HG03571 (cell line): ENCODE results near the gene SIGMAR1.

Experiments
- ATAC-seq: cut with Tn5 transposase; IDR thresholded peaks from one replicate; pipeline ENCODE4 v1.9.1; 2021; ENCODE audit not compliant: unreplicated experiment

SIGMAR1 gene

GRCh38 chr9:34606190-34606589 lies 31.4 kb downstream of the SIGMAR1 start:
- ATAC-seq, result no peak

DNA sequence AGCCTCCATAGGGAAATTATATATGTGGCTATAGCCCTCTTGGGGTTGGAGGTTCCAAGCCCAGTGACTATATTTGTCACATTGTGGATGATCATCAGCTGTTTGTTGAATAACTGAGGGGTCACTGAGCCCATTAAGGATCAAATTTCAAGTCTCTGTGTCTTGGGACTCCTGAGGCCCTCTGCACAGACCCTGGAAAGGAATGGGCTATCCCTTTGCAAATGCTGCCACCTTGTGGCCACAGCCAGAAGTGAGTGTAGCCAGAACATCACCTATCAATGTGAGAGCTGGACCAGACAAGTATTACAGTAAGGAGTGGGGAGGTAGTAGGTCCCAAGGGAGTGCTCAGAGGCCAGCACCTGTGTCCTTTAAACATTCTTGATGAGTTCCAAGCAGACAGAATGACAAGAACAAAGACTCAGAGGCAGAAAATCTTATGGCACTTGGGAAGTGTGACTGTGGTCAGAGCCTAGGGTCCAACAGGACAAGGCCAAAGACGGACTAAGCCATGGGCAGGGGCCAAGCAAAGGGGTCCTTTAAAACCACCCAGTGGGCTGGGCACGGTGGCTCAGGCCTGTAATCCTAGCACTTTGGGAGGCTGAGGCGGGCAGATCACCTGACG lies 33.9 kb downstream of the SIGMAR1 start:
- no peak for ATAC-seq

- no peak for ATAC-seq
Observed at GRCh38 chr9:34601937-34602573, 35.5 kb downstream of the SIGMAR1 start.

DNA sequence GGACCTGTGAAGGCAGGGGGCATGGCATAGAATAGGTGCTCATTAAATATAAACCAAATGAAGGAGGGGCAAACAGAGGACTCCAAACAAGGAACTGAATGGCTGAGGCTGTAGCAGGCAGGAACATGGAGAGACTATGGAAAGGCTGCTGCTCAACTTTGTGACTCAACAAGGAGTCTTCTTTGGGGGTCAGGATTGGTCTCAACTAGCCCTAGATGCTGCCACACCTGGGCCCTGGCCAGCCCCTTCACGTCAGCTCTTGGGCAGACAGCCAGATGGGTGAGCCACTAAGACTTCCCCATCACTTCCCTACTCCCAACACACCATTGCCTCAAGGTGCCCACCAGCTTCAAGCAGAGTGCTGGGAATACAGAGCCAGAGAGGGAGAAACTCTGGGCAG lies 36.7 kb downstream of the SIGMAR1 start:
- no peak for ATAC-seq

GRCh38 chr9:34599546-34599945 lies 38.0 kb downstream of the SIGMAR1 start:
- ATAC-seq, result no peak

- no peak for ATAC-seq
Observed at GRCh38 chr9:34594177-34594576, 43.4 kb downstream of the SIGMAR1 start.

- ATAC-seq, result no peak
Observed at GRCh38 chr9:34592895-34593601, 44.5 kb downstream of the SIGMAR1 start.

GRCh38 chr9:34591917-34592866 lies 45.4 kb downstream of the SIGMAR1 start:
- no peak for ATAC-seq

DNA sequence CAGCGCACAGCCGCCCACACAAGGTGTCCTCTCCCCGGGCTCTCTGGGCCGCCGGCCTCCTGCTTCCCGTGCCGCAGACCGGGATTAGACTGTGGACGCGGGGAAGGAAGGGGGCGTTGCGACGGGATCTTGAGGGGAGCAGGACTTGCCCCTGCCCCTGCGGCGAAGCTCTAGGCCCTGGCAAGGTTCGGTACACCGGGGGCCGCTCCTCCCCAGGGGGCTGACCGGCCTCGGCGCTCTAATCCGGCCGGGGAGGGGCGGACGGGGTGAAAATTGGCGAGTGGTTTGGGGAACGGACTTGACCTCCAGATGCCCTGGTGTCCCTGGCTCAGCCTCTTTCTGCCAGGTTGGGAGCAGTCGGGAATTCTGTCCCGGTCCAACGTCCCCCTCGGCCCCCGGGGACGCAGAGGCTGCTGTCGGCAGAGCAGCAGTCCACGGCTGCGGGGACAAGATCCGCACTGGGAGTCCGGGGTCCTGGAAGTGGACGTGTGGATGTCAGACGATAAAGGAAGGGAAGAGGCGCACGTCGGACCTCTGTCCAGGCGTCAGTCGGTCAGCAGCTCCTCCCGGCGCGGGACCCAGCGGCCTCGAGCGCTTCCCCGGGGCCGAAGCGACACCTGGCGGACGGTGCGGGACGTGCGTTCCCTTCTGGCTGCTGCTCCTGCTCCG lies 46.2 kb downstream of the SIGMAR1 start:
- no peak for ATAC-seq

- no peak for ATAC-seq
Observed at GRCh38 chr9:34590381-34591247, 47.0 kb downstream of the SIGMAR1 start.

DNA sequence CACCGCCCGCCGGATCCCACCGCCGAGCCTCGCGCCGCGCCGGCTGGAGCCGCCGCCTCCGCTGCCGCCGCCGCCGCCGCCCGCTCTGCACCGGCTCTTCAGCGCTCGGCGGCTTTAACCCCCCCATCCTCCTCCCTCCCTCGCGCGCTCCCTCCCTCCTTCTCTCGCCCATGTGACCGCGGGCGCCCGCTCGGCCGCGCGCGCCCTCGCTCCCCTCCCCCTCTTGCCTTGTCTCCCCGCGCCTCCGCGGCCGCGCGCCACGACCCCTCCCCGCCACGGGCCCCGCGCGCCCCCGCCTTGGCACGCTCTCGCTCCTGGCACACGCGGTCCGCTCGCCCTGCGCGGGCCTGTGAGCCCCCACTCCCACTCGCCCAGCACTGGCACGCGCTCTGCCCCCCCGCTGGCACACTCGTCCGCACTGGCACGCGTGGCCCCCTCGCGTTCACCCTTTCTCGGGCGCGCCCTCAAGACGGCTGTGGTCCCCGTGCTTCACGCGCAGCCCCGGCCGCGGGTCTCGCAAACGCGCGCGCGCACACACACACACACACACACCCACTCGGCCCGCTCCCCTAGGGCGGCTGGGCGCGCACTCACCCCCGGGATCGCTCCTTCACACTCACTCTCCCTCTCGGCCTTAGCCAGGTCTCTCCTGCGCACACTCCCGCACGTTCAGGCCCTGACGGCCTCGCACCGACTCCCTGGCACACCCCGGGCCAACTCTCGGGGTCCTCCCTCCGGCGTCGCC lies 47.8 kb downstream of the SIGMAR1 start, which contains the start of gene CNTFR:
TSS of gene CNTFR (minus strand) at position 89 of the 745 bp plus-strand sequence. CDS start 20,743 bp downstream, outside the sequence.
- no peak for ATAC-seq

DNA sequence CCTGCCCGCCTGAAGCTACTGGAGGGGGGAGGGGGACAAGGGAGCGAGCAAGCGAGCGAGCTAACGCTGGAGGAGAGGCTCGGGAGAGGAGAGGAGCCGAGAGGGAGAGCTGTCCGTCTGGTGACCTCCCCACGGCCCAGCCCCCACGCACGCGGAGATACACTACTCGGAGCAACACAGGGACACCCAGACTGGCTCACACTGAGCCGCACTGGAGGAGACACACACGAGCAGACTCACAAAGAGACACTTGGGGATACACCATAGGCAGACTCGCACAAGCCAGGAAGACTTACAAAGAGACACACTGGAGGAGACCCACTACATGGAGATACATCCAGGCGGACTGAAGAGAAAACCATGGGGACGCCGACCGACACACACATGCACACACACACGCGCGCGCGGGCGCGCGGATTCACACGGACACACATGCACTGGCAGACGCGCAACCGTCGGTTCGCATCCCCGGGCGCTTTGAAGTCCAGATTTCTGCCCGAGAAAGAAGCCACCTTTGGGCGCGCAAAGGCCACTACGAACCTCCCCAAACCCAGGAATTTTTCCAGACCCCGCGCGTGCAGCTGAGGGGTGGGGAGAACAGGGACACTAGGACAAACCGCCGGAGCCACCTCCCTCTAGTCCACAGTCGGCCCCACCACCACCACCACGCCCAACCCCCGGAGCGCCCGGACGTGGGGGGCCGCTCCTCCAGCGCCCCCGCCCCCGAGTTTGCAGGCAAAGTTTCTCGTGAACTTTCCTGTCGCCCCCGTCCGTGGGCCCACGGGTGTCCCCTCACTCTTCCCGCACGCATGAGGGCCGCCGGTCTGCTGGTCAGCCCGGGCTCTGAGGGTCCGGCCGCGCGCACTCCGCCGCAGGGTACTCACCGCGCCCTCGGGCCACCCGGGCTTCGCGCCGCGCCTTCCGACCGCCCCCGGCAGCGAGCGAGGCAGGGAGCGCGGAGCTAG lies 48.6 kb downstream of the SIGMAR1 start:
- no peak for ATAC-seq

DNA sequence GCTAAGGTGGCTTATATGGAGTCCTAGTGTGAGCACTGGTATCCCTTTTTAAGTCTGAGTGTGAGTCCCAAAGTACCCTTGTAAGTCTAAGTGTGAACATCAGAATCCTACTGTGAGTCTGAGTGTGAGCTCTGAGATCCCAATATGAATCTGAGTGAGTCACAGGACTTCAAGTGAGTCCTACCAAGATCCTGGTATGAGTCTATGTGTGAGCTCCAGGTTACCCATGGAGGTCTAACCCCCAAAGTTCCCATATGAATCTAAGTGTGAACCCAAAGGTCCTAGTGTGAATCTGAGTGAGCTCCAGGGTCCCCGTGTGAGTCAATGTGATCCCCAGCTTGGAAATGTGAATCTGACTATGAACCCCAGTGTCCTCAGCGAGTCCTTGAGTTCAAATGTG lies 50.3 kb downstream of the SIGMAR1 start:
- no peak for ATAC-seq

DNA sequence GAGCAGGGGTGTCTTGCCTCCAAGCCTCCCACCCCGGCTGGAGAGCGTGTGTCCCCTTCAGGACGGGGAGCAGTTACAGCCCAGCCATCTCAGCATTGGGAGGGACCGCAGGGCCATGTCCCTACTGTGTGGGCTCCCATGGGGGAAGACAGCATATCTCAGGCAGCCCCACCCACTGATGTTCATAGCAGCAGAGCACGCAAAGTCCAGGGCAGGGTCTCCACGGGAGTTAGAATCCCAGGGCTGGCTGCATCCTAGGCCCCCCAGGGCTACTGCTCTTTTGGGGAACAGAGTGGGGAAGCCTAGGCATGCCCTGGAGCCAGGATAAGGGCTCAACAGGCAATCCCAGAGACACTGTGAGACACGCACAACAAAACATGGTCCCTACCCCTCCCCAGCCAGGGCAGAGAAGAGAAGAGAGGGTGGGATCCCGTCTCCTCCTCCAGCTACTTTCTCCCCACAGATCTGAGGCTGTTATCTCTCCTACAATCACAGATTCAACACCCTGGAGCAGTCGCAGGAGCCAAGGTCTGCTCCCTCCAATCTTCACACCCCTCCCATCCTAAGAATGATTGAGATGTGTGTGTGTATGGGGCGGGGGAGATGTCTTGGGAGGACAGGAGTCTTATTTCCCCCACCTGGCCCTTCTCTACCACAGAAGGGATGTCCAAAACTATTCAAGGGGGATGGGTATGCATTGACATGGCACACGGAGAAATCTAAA lies 51.5 kb downstream of the SIGMAR1 start:
- no peak for ATAC-seq

DNA sequence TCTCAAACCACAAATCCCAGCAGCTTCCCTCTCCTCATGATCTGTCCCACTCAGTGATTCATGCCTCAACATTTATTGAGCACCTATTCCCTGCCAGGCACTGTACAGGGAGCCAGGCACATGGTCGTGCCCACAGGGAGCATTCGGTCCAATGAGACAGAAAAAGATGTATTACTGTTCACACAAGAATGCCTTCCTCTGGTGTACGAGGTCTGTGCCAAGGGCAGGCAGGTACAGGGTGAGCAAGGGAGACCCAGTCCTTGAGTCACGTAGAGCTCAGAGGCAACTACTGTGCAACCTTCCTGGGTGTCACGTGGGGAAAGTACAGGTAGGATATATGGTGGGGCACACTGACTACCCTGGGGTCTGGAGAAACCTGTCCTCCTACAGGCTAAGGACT lies 52.6 kb downstream of the SIGMAR1 start:
- no peak for ATAC-seq
